ENCODE results near the gene RELL1. TPM values are rescaled to one million over a fixed set of nuclear protein-coding genes. Genes with fewer than 3 reads are reported as not detected.
A peak's percentile ranks its signal among the peaks of the same experiment; 100 is the strongest.

RELL1 gene
- total RNA-seq, 1 donor from 2014 or later = 55.2 TPM

DNA sequence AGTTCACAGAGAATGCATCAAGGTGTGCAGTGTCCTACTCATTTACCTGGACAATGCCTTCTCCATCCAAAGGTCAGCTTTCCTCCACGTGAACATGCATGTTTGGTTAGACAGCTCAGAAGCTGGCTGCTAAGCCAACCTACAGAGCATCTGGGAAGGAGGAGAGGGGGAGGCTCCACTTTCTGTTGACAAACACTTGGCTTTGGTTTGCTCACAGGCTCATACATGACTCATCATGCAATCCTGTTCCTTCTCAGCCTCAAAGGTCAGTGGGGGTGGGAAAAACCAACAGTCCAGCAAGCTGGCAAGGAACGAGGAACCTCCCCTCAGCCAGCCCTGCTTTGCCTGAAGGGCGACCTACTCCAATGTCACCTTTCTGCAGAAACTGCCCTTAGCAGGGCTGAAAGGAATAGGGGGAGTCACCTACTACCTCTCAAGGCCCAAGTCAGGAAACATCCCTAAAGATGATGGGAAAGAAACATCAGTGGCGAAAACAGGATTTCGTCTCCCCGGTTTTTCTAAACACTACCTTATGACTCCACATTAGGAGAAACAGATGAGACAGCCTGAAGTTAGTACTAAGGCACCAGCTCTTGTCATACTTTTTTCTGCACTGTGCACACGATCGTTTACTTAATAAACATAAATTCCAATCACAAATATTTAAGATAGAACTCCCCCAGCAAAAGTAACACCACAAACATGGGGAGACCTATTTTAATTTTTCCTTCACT is 37.9 kb downstream of the RELL1 start:
- peak; percentile 90 for DNase-seq (ENCODE audit: low read depth)
- no peak overlapping the region for H3K4me3 ChIP-seq (ENCODE audit: low read depth, low read length)
- H3K36me3 ChIP-seq (ENCODE audit: control insufficient read depth, insufficient read depth, low read length) = no peaks in the 10 kb centered on the region
- TF ChIP-seq, protein P1, sequence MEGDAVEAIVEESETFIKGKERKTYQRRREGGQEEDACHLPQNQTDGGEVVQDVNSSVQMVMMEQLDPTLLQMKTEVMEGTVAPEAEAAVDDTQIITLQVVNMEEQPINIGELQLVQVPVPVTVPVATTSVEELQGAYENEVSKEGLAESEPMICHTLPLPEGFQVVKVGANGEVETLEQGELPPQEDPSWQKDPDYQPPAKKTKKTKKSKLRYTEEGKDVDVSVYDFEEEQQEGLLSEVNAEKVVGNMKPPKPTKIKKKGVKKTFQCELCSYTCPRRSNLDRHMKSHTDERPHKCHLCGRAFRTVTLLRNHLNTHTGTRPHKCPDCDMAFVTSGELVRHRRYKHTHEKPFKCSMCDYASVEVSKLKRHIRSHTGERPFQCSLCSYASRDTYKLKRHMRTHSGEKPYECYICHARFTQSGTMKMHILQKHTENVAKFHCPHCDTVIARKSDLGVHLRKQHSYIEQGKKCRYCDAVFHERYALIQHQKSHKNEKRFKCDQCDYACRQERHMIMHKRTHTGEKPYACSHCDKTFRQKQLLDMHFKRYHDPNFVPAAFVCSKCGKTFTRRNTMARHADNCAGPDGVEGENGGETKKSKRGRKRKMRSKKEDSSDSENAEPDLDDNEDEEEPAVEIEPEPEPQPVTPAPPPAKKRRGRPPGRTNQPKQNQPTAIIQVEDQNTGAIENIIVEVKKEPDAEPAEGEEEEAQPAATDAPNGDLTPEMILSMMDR (IDR thresholded peaks at IDR 0.05; ENCODE audit: insufficient read depth, low read length, poor library complexity, severe bottlenecking) = no peak
- no peaks in the 10 kb centered on the region for H3K27me3 ChIP-seq (ENCODE audit: control insufficient read depth, insufficient read depth, low read length)

DNA sequence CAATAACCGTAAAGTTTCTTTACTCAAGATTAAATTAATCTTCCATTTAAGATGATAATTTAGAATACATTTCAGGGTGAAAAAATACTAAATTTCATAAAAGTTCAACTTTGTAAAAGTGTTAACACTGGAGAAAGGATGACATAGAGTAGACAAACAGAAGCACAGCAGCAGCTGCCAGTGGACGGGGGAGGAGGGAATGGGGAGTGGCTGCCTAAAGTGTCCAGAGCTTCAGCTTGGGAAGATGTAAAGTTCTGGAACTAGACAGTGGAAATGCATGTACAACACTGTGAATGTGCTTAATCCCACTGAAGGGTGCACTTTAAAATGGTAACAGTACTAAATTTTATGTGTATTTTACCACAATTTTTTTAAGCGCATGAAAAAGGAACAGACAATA is 39.9 kb downstream of the RELL1 start:
- Histone ChIP-seq H3K27me3 (ENCODE audit: control insufficient read depth, insufficient read depth, low read length) (no peaks in the 10 kb centered on the region), H3K4me3 (ENCODE audit: low read depth, low read length) (no peak overlapping the region), H3K36me3 (ENCODE audit: control insufficient read depth, insufficient read depth, low read length) (no peaks in the 10 kb centered on the region)
- TF ChIP-seq, protein P1 (IDR thresholded peaks at IDR 0.05; ENCODE audit: insufficient read depth, low read length, poor library complexity, severe bottlenecking) = no peak
- no peak for DNase-seq (ENCODE audit: low read depth)

DNA sequence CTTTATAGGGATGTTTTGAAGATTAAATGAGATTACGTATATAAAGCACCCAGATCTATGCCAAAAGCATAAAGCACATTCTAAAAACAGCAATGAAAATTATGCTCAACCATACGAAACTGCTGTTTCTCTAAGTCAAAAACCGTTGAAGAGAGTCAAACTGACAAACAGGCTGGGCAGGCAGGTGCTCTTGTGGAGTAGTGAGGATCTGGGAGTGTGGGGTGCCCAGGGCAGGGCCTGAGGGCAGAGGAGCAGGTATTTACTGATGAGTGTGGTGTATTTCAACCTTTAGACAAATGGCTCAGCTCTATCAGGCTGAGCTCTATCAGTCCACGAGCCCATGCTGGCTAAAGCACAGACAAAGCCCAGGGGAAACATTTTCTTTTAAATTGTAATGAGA is 40.4 kb downstream of the RELL1 start:
- no peaks in the 10 kb centered on the region for H3K36me3 ChIP-seq (ENCODE audit: control insufficient read depth, insufficient read depth, low read length)
- DNase-seq (ENCODE audit: low read depth) = no peak
- TF ChIP-seq, protein P1 (IDR thresholded peaks at IDR 0.05; ENCODE audit: insufficient read depth, low read length, poor library complexity, severe bottlenecking) = no peak
- H3K4me3 ChIP-seq (ENCODE audit: low read depth, low read length) = no peak overlapping the region
- H3K27me3 ChIP-seq (ENCODE audit: control insufficient read depth, insufficient read depth, low read length) = no peaks in the 10 kb centered on the region

DNA sequence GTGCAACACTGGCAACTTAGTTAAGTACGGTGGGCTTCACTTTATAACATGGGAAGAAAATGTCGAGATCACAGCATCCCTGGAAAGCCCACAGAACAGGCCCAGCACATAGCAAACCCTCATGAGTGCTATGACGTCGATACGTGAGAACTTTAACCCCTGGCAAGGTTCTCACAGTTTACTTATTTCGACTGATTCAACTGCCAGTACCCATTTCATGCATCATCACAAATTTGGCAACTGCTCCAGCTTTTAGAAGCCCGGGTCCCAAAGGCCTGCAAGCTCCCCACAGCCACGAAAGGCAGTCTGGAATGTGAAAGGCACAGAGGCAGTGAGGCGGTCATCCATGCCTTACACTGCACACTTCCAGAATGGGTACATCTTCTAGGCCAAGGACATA is 41.2 kb downstream of the RELL1 start:
- Histone ChIP-seq H3K4me3 (ENCODE audit: low read depth, low read length) (no peak overlapping the region), H3K36me3 (ENCODE audit: control insufficient read depth, insufficient read depth, low read length) (no peaks in the 10 kb centered on the region), H3K27me3 (ENCODE audit: control insufficient read depth, insufficient read depth, low read length) (no peaks in the 10 kb centered on the region)
- DNase-seq (ENCODE audit: low read depth) = no peak
- TF ChIP-seq, protein P1 (IDR thresholded peaks at IDR 0.05; ENCODE audit: insufficient read depth, low read length, poor library complexity, severe bottlenecking) = no peak

DNA sequence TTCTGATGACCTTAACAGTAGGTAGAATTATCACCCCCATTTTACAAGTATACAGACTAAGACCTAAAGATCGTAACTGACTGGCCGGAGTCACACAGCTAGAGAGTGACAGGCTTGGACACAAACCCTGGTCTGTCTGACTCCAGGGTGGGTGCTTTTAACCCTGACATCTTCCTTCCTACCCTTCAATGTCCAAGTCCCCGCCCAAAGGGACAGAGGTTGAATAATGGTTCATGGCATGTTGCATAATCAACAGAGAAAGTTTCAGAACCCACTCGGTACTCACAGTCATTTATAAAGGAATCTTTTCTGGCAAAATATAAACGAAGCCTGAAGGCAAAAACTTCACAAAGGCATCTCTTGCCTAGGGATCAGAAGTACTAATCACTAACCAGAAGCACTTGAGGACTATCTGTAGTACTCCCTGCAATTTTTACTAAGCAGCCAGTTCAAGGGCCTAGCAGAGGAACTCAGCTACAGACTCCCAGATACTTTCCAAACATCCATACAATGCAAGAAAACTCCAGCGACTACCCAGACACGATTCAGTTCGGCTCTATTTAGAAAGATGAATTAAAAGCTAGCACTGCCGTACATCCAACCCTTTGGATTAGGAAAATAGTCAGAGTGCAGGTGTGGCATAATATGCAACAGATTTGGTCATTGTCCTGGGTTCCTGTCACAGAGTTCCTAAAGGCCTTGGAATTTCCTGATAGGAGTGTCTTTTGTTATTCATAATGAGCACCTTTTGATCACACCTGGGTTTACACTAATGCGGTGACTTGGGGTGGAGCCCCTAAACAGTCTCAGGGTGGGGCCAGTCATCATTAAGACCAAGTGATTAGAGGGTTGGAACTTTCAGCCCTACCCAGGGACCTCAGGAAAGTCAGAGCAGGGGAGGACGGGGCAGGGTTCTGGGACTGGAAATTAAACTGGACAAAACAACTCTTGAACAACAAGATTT is 44.0 kb downstream of the RELL1 start:
- TF ChIP-seq, protein P1 (IDR thresholded peaks at IDR 0.05; ENCODE audit: insufficient read depth, low read length, poor library complexity, severe bottlenecking) = no peak
- no peaks in the 10 kb centered on the region for H3K27me3 ChIP-seq (ENCODE audit: control insufficient read depth, insufficient read depth, low read length)
- no peak for DNase-seq (ENCODE audit: low read depth)
- no peak overlapping the region for H3K4me3 ChIP-seq (ENCODE audit: low read depth, low read length)
- no peaks in the 10 kb centered on the region for H3K36me3 ChIP-seq (ENCODE audit: control insufficient read depth, insufficient read depth, low read length)
